Posterior vena cava (tissue), 2 donors: ENCODE results near the gene ROGDI. TPM values are rescaled to one million over a fixed set of nuclear protein-coding genes. Genes with fewer than 3 reads are reported as not detected.

Source experiments
- DNase-seq: peaks from one replicate; pipeline ENCODE4 v3.0.0-alpha.2; 2020; ENCODE audit warnings: low spot score
- intact Hi-C, 2 donors: fragments of 100-400 bp; cut with DNase I; formaldehyde crosslinking; loops; one replicate each; pipeline versions ENCODE4 v1.14.1 to v1.14.2; 2022 to 2023
- long read RNA-seq, 2 donors: library from polyadenylated mRNA; unstranded; transcript quantifications; one replicate each; pipeline ENCODE4 v2.0.0, GENCODE V29; 2020 to 2021
- total RNA-seq, 2 donors: library from RNA; stranded (reverse); fragmentation: NEBNext Ultra II Directional; extraction: Animal tissue kit (Norgen Biotek cat#: 25700); gene quantifications; one replicate each; pipeline ENCODE4 v1.2.1, GENCODE V29; 2021
- donor health status: DM: yes; HTN: yes; CAD: no.
- donor health status: DM: yes; HTN: yes; CAD: no.

The ROGDI gene
- 10 to 100 TPM; 12.9 to 23.5 TPM for total RNA-seq
- long read RNA-seq, donor 1, transcript ROGDI-201 (11 exons, 1,735 nt), result major isoform, 20 of 27 reads
- long read RNA-seq, donor 1, partial matches to known transcripts, result 3 of 27 reads
- long read RNA-seq, donor 1, other reads (novel, unspliced or antisense), result 4 of 27 reads
- long read RNA-seq, donor 2, transcript ROGDI-201 (11 exons, 1,735 nt), result major isoform, 25 of 43 reads
- long read RNA-seq, donor 2, partial matches to known transcripts, result 4 of 43 reads
- long read RNA-seq, donor 2, other reads (novel, unspliced or antisense), result 11 of 43 reads

- intact Hi-C loops, result no loop called here
- DNase-seq, result peak; percentile 91
Observed at GRCh38 chr16:4801962-4802658, at the start of gene ROGDI. Gene ROGDI, minus strand, starts transcription at chr16:4802633. Its CDS starts 62 bp downstream, at chr16:4802571.

- DNase-seq, result no peak
- intact Hi-C loops, result loop anchor here in 1 of 2 donors (10.0 kb wide), 1 partner anchor 85 kb away; the partner anchor contains the start of gene PPL
Observed at GRCh38 chr16:4850211-4850610, 47.8 kb upstream of the ROGDI start.

GRCh38 chr16:4847774-4848587 lies 45.5 kb upstream of the ROGDI start:
- intact Hi-C loops, result loop anchor here (5.0 kb wide), 2 partner anchors 89 to 109 kb away; partner anchors contain the start of genes SEC14L5 (in 2 of the 2) and PPL (in 1 of the 2)
- peak; percentile 89 for DNase-seq

GRCh38 chr16:4846901-4847773 lies 44.7 kb upstream of the ROGDI start, which contains the start of the genes GLYR1 and UBN1:
Gene GLYR1, minus strand, starts transcription at chr16:4847288. Its CDS starts 23 bp downstream, at chr16:4847265.
Gene UBN1, plus strand, starts transcription at chr16:4847481. Its CDS starts 5,437 bp downstream, at chr16:4852918.
- intact Hi-C loops, result loop anchor here (5.0 kb wide), 2 partner anchors 90 to 110 kb away; partner anchors contain the start of genes SEC14L5 (in 2 of the 2) and PPL (in 1 of the 2)
- DNase-seq, result peak; percentile 100

- intact Hi-C loops, result loop anchor here (5.0 kb wide), 2 partner anchors 91 to 111 kb away; partner anchors contain the start of genes SEC14L5 (in 2 of the 2) and PPL (in 1 of the 2)
- peak; percentile 89 for DNase-seq
Observed at GRCh38 chr16:4846503-4846900, 44.1 kb upstream of the ROGDI start.

GRCh38 chr16:4840984-4841383 lies 38.6 kb upstream of the ROGDI start:
- intact Hi-C loops, result no loop called here
- DNase-seq, result no peak

GRCh38 chr16:4839942-4840341 lies 37.5 kb upstream of the ROGDI start:
- intact Hi-C loops, result no loop called here
- no peak for DNase-seq

- DNase-seq, result no peak
- intact Hi-C loops, result no loop called here
Observed at GRCh38 chr16:4837733-4838501, 35.5 kb upstream of the ROGDI start.

- no peak for DNase-seq
- intact Hi-C loops, result no loop called here
Observed at GRCh38 chr16:4836727-4837126, 34.3 kb upstream of the ROGDI start.

GRCh38 chr16:4833584-4833983 lies 31.2 kb upstream of the ROGDI start:
- intact Hi-C loops, result no loop called here
- no peak for DNase-seq

GRCh38 chr16:4832698-4833343 lies 30.4 kb upstream of the ROGDI start:
- DNase-seq, result no peak
- intact Hi-C loops, result no loop called here

GRCh38 chr16:4831616-4832015 lies 29.2 kb upstream of the ROGDI start:
- DNase-seq, result no peak
- intact Hi-C loops, result no loop called here

GRCh38 chr16:4830408-4830807 lies 28.0 kb upstream of the ROGDI start:
- intact Hi-C loops, result no loop called here
- no peak for DNase-seq

GRCh38 chr16:4828567-4829321 lies 26.3 kb upstream of the ROGDI start:
- DNase-seq, result peak; percentile 20

GRCh38 chr16:4826980-4827379 lies 24.5 kb upstream of the ROGDI start:
- intact Hi-C loops, result no loop called here

More at GRCh38 chr16:4828567-4829321, 26.3 kb upstream of the ROGDI start:
- intact Hi-C loops, result no loop called here

GRCh38 chr16:4826526-4826925 lies 24.1 kb upstream of the ROGDI start:
- DNase-seq, result peak; percentile 11
- intact Hi-C loops, result no loop called here

More at GRCh38 chr16:4826980-4827379, 24.5 kb upstream of the ROGDI start:
- DNase-seq, result peak; percentile 68
